Fibroblast of lung (primary cell): ENCODE results near the gene TRIM8.

Experiments
- EZH2 ChIP-seq: IDR thresholded peaks from 2 replicates; pipeline ENCODE4 v1.5.1; 2012; ENCODE audit warnings: low read length, control low read depth, mild to moderate bottlenecking; ENCODE audit errors: missing control alignments
- TF ChIP-seq, protein P1 (sequence below), 2 donors: IDR thresholded peaks in 1 of 2; conservative IDR thresholded peaks in 1 of 2; 1 replicate in 1 of 2; 2 replicates in 1 of 2; pipeline ENCODE4 v1.5.1; 2011 to 2012; ENCODE audit warnings: low read length in 2 of 2, control low read depth in 1 of 2, inconsistent platforms in 1 of 2, low read depth in 1 of 2, mild to moderate bottlenecking in 1 of 2

DNA sequence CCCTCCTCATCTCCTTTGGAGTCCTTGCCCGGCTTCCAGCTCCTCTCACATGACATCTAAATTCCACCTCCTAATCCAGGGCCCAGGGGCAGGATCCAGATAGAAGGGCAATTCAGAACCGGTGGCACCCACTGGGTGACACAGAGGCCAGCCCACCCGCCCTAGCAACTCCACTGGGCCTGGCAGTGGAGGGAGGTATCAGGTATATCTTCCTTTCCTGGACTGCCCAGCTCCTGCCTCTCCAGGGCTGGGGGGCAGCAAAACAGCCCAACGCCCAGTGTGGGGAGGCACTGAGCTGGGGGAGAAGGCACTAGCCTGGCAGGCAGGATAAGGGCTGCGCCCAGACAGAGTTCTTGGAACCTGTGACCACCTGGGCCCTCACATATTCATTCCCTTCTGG lies 10.4 kb upstream of the TRIM8 start:
- TF ChIP-seq, protein P1, sequence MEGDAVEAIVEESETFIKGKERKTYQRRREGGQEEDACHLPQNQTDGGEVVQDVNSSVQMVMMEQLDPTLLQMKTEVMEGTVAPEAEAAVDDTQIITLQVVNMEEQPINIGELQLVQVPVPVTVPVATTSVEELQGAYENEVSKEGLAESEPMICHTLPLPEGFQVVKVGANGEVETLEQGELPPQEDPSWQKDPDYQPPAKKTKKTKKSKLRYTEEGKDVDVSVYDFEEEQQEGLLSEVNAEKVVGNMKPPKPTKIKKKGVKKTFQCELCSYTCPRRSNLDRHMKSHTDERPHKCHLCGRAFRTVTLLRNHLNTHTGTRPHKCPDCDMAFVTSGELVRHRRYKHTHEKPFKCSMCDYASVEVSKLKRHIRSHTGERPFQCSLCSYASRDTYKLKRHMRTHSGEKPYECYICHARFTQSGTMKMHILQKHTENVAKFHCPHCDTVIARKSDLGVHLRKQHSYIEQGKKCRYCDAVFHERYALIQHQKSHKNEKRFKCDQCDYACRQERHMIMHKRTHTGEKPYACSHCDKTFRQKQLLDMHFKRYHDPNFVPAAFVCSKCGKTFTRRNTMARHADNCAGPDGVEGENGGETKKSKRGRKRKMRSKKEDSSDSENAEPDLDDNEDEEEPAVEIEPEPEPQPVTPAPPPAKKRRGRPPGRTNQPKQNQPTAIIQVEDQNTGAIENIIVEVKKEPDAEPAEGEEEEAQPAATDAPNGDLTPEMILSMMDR (conservative IDR thresholded peaks at IDR 0.05 in 1 of 2, IDR thresholded peaks at IDR 0.05 in 1 of 2; ENCODE audit: low read depth in 1 of 2, low read length in 2 of 2) = no peak
- no peak for TF ChIP-seq EZH2
